ENCODE data around the gene BTF3. TPM values are rescaled to one million over a fixed set of nuclear protein-coding genes. Genes with fewer than 3 reads are reported as not detected.
"Not testable (repeated sequence)": the region's sequence is repeated elsewhere in the genome, so short reads cannot be mapped to it uniquely, and the experiment has no call there.

Gene BTF3
- polyA plus RNA-seq, 3 donors: 486 to 559 (median 512) TPM

- peaks cover 3% of the 10 kb centered on the region for H3K79me2 ChIP-seq (ENCODE audit: insufficient read depth, low read length)
- Mint-ChIP-seq H3K4me3 (no peak overlapping the region), H3K4me1 (no peaks in the 10 kb centered on the region), H3K27me3 (ENCODE audit: low read depth in 3 of 3) (no peaks in the 10 kb centered on the region), H3K9me3 (peaks cover 0 to 3% (median 2%) of the 10 kb centered on the region in 7 donors), H3K36me3 (peaks cover 53 to 56% of the 10 kb centered on the region in 2 donors), H3K27ac (no peak overlapping the region)
- intact Hi-C loops (cut with micrococcal nuclease): no loop called here
- DNase-seq: no peak
- H3K27ac ChIP-seq (ENCODE audit: low read depth in 1 of 2, low read length in 2 of 2): no peak overlapping the region
- H3K4me2 ChIP-seq (replicated peaks; ENCODE audit: extremely low read depth, low read length, poor library complexity, severe bottlenecking): no peak overlapping the region
- no peaks in the 10 kb centered on the region for H3K4me1 ChIP-seq (ENCODE audit: control insufficient read depth in 1 of 2, insufficient read depth in 2 of 2, low read length in 2 of 2)
- H3K9ac ChIP-seq (ENCODE audit: insufficient read depth, low read length, poor library complexity, severe bottlenecking): no peak overlapping the region
- no peak overlapping the region for H3K4me3 ChIP-seq (replicated peaks in 1 of 3; ENCODE audit: low read depth in 2 of 3, low read length in 3 of 3)
- H3K27me3 ChIP-seq (ENCODE audit: control insufficient read depth in 2 of 2, insufficient read depth in 2 of 2, low read length in 2 of 2): no peaks in the 10 kb centered on the region
- 100% methylated on average over 3 of the region's 5 CpGs for WGBS (ENCODE audit: insufficient coverage)
- no peak overlapping the region for H2AFZ ChIP-seq (ENCODE audit: insufficient read depth, low read depth, low read length, poor library complexity, severe bottlenecking)
- H4K20me1 ChIP-seq (ENCODE audit: insufficient read depth, low read length): peaks cover 26% of the 10 kb centered on the region
- no peaks in the 10 kb centered on the region for H3K9me3 ChIP-seq (replicated peaks in 1 of 2; ENCODE audit: control insufficient read depth in 1 of 2, insufficient read depth in 1 of 2, low read length in 2 of 2)
- peaks cover 48 to 54% of the 10 kb centered on the region in 2 donors for H3K36me3 ChIP-seq (replicated peaks in 1 of 2; ENCODE audit: control insufficient read depth in 1 of 2, insufficient read depth in 2 of 2, low read length in 2 of 2)
- TF ChIP-seq CTCF (IDR thresholded peaks at IDR 0.05): no peak
Measured at GRCh38 chr5:73506459-73506955, 8.3 kb downstream of the BTF3 start.

GRCh38 chr5:73507062-73507461, 8.8 kb downstream of the BTF3 start:
- DNase-seq: no peak
- Mint-ChIP-seq H3K4me1 (no peaks in the 10 kb centered on the region), H3K27ac (no peak overlapping the region), H3K4me3 (no peak overlapping the region), H3K36me3 (peaks cover 48 to 51% of the 10 kb centered on the region in 2 donors), H3K27me3 (ENCODE audit: low read depth in 3 of 3) (peaks cover 0 to under 1% (median 0%) of the 10 kb centered on the region in 3 donors), H3K9me3 (peaks cover 0 to 3% (median 2%) of the 10 kb centered on the region in 7 donors)
- Histone ChIP-seq H3K9ac (ENCODE audit: insufficient read depth, low read length, poor library complexity, severe bottlenecking) (no peak overlapping the region), H2AFZ (ENCODE audit: insufficient read depth, low read depth, low read length, poor library complexity, severe bottlenecking) (no peak overlapping the region), H3K36me3 (replicated peaks in 1 of 2; ENCODE audit: control insufficient read depth in 1 of 2, insufficient read depth in 2 of 2, low read length in 2 of 2) (peaks cover 43 to 48% of the 10 kb centered on the region in 2 donors), H3K27ac (ENCODE audit: low read depth in 1 of 2, low read length in 2 of 2) (no peak overlapping the region), H3K9me3 (replicated peaks in 1 of 2; ENCODE audit: control insufficient read depth in 1 of 2, insufficient read depth in 1 of 2, low read length in 2 of 2) (no peaks in the 10 kb centered on the region), H3K4me3 (replicated peaks in 1 of 3; ENCODE audit: low read depth in 2 of 3, low read length in 3 of 3) (no peak overlapping the region), H3K79me2 (ENCODE audit: insufficient read depth, low read length) (no peaks in the 10 kb centered on the region), H3K27me3 (ENCODE audit: control insufficient read depth in 2 of 2, insufficient read depth in 2 of 2, low read length in 2 of 2) (no peaks in the 10 kb centered on the region), H4K20me1 (ENCODE audit: insufficient read depth, low read length) (peaks cover 22% of the 10 kb centered on the region), H3K4me1 (ENCODE audit: control insufficient read depth in 1 of 2, insufficient read depth in 2 of 2, low read length in 2 of 2) (no peaks in the 10 kb centered on the region), H3K4me2 (replicated peaks; ENCODE audit: extremely low read depth, low read length, poor library complexity, severe bottlenecking) (no peak overlapping the region)
- WGBS (ENCODE audit: insufficient coverage): 67% methylated on average over 1 of the region's 2 CpGs
- TF ChIP-seq CTCF (IDR thresholded peaks at IDR 0.05): no peak
- intact Hi-C loops (cut with micrococcal nuclease): no loop called here

- H3K4me2 ChIP-seq (replicated peaks; ENCODE audit: extremely low read depth, low read length, poor library complexity, severe bottlenecking); H3K9me3 ChIP-seq (replicated peaks in 1 of 2; ENCODE audit: control insufficient read depth in 1 of 2, insufficient read depth in 1 of 2, low read length in 2 of 2); H3K27ac ChIP-seq (ENCODE audit: low read depth in 1 of 2, low read length in 2 of 2); H2AFZ ChIP-seq (ENCODE audit: insufficient read depth, low read depth, low read length, poor library complexity, severe bottlenecking); DNase-seq; H3K4me3 ChIP-seq (replicated peaks in 1 of 3; ENCODE audit: low read depth in 2 of 3, low read length in 3 of 3); H3K27me3 ChIP-seq (ENCODE audit: control insufficient read depth in 2 of 2, insufficient read depth in 2 of 2, low read length in 2 of 2); H3K4me3 Mint-ChIP-seq; H3K79me2 ChIP-seq (ENCODE audit: insufficient read depth, low read length); H3K9ac ChIP-seq (ENCODE audit: insufficient read depth, low read length, poor library complexity, severe bottlenecking); intact Hi-C loops (cut with micrococcal nuclease); H3K27ac Mint-ChIP-seq; H3K27me3 Mint-ChIP-seq (ENCODE audit: low read depth in 3 of 3); H3K9me3 Mint-ChIP-seq; H3K4me1 Mint-ChIP-seq; H3K4me1 ChIP-seq (ENCODE audit: control insufficient read depth in 1 of 2, insufficient read depth in 2 of 2, low read length in 2 of 2): not testable (repeated sequence)
- WGBS (ENCODE audit: insufficient coverage): 99% methylated on average over 26 of the region's 26 CpGs
- Histone ChIP-seq H3K36me3 (replicated peaks in 1 of 2; ENCODE audit: control insufficient read depth in 1 of 2, insufficient read depth in 2 of 2, low read length in 2 of 2) (peaks cover 28 to 34% of the 10 kb centered on the region in 2 donors), H4K20me1 (ENCODE audit: insufficient read depth, low read length) (peaks cover 14% of the 10 kb centered on the region)
- H3K36me3 Mint-ChIP-seq: peaks cover 34 to 36% of the 10 kb centered on the region in 2 donors
Measured at GRCh38 chr5:73508521-73508920, 10.3 kb downstream of the BTF3 start.

All from CD14-positive monocyte (primary cell).